Gastrocnemius medialis (tissue), 4 donors: ENCODE measurements around the gene PTGR2.

Experiments
- CTCF ChIP-seq, 5 experiments: fragments of 450-650 bp in 3 of 5; fragments of 200-600 bp in 2 of 5; sonication (generic) in 2 of 5; IDR thresholded peaks in 4 of 5; conservative IDR thresholded peaks in 1 of 5; 1 replicate in 4 of 5; 2 replicates in 1 of 5; pipeline ENCODE4 v1.5.1; 2016 to 2019; ENCODE audit warnings: antibody characterized with exemption in 5 of 5, mild to moderate bottlenecking in 3 of 5, moderate library complexity in 3 of 5
- POLR2A ChIP-seq, 2 donors: fragments of 450-650 bp; IDR thresholded peaks; one replicate each; pipeline ENCODE4 v1.6.1; 2017; ENCODE audit warnings: antibody characterized with exemption in 2 of 2, mild to moderate bottlenecking in 2 of 2, moderate library complexity in 2 of 2

- TF ChIP-seq CTCF (IDR thresholded peaks at IDR 0.05 in 4 of 5, conservative IDR thresholded peaks at IDR 0.05 in 1 of 5) (no peak), POLR2A (IDR thresholded peaks at IDR 0.05) (no peak)
These were observed 35.8 kb upstream of the PTGR2 start for GRCh38 chr14:73815849-73816248.
